KMS-11 (cell line): ENCODE results near the gene PAH.

Experiments
- H2AFZ ChIP-seq: fragments of 200-600 bp; sonication (generic); 2 replicates; pipeline ENCODE4 v1.6.1; 2016; ENCODE audit warnings: antibody characterized with exemption, mixed run types, low read depth
- H3K27ac ChIP-seq: fragments of 200-600 bp; sonication (generic); 2 replicates; pipeline ENCODE4 v1.6.1; 2016; ENCODE audit warnings: mild to moderate bottlenecking, mixed run types
- H3K27me3 ChIP-seq: fragments of 200-600 bp; sonication (generic); 2 replicates; pipeline ENCODE4 v1.6.1; 2017; ENCODE audit warnings: mild to moderate bottlenecking, low read depth, mixed run types, moderate library complexity; ENCODE audit not compliant: insufficient read depth
- H3K36me3 ChIP-seq: fragments of 200-600 bp; sonication (generic); 2 replicates; pipeline ENCODE4 v1.6.1; 2017; ENCODE audit warnings: mild to moderate bottlenecking, mixed run types; ENCODE audit not compliant: insufficient read depth
- H3K4me1 ChIP-seq: fragments of 200-600 bp; sonication (generic); 2 replicates; pipeline ENCODE4 v1.6.1; 2016; ENCODE audit warnings: mild to moderate bottlenecking, low read depth, mixed run types; ENCODE audit not compliant: poor library complexity, severe bottlenecking
- H3K4me2 ChIP-seq: fragments of 200-600 bp; sonication (generic); 2 replicates; pipeline ENCODE4 v1.7.0; 2016; ENCODE audit warnings: mild to moderate bottlenecking, mixed run types
- H3K4me3 ChIP-seq: fragments of 200-600 bp; sonication (generic); IDR thresholded peaks from 2 replicates; pipeline ENCODE4 v1.6.1; 2017; ENCODE audit warnings: low read depth, low read length, mixed read lengths; ENCODE audit not compliant: insufficient read depth
- H3K79me2 ChIP-seq: fragments of 200-600 bp; sonication (generic); 2 replicates; pipeline ENCODE4 v1.6.1; 2016; ENCODE audit warnings: low read depth, mixed run types; ENCODE audit not compliant: insufficient read depth
- H3K9ac ChIP-seq: fragments of 200-600 bp; sonication (generic); 2 replicates; pipeline ENCODE4 v1.6.1; 2016; ENCODE audit warnings: mild to moderate bottlenecking, mixed run types
- H4K20me1 ChIP-seq: fragments of 200-600 bp; sonication (generic); 2 replicates; pipeline ENCODE4 v1.6.1; 2016; ENCODE audit warnings: mild to moderate bottlenecking, mixed run types; ENCODE audit not compliant: insufficient read depth
- TF ChIP-seq, protein P1 (sequence below): fragments of 200-600 bp; sonication (generic); conservative IDR thresholded peaks from 2 replicates; pipeline ENCODE4 v1.6.1; 2017; ENCODE audit warnings: low read depth, mild to moderate bottlenecking, antibody characterized with exemption, low read length, moderate library complexity, mixed read lengths

The PAH gene

DNA sequence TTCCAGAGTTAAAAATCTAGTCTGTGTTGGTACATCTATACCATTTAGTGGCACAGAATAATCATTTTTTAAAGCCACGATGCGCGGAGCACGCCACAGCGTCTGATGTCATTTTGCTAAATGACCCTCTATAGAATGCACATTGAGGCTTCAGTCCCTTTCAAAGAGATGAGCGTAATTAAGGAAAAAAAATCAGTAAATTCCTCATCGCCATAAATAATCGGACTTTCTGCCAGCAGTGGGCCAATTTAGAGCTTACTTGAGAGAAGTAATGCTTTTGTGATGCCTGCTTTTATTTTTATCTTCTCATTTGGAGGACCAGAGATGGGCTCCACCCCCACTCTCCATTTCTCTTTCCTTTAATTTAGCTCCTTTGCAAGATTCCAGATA, 44.4 kb upstream of the PAH start:
- Histone ChIP-seq H3K4me1 (no peaks in the 10 kb centered on the region), H2AFZ (no peak overlapping the region), H4K20me1 (no peaks in the 10 kb centered on the region), H3K79me2 (no peaks in the 10 kb centered on the region), H3K9ac (no peak overlapping the region), H3K4me3 (no peak overlapping the region), H3K4me2 (no peak overlapping the region), H3K27me3 (no peaks in the 10 kb centered on the region), H3K27ac (no peak overlapping the region), H3K36me3 (no peaks in the 10 kb centered on the region)
- TF ChIP-seq, protein P1, sequence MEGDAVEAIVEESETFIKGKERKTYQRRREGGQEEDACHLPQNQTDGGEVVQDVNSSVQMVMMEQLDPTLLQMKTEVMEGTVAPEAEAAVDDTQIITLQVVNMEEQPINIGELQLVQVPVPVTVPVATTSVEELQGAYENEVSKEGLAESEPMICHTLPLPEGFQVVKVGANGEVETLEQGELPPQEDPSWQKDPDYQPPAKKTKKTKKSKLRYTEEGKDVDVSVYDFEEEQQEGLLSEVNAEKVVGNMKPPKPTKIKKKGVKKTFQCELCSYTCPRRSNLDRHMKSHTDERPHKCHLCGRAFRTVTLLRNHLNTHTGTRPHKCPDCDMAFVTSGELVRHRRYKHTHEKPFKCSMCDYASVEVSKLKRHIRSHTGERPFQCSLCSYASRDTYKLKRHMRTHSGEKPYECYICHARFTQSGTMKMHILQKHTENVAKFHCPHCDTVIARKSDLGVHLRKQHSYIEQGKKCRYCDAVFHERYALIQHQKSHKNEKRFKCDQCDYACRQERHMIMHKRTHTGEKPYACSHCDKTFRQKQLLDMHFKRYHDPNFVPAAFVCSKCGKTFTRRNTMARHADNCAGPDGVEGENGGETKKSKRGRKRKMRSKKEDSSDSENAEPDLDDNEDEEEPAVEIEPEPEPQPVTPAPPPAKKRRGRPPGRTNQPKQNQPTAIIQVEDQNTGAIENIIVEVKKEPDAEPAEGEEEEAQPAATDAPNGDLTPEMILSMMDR = no peak

DNA sequence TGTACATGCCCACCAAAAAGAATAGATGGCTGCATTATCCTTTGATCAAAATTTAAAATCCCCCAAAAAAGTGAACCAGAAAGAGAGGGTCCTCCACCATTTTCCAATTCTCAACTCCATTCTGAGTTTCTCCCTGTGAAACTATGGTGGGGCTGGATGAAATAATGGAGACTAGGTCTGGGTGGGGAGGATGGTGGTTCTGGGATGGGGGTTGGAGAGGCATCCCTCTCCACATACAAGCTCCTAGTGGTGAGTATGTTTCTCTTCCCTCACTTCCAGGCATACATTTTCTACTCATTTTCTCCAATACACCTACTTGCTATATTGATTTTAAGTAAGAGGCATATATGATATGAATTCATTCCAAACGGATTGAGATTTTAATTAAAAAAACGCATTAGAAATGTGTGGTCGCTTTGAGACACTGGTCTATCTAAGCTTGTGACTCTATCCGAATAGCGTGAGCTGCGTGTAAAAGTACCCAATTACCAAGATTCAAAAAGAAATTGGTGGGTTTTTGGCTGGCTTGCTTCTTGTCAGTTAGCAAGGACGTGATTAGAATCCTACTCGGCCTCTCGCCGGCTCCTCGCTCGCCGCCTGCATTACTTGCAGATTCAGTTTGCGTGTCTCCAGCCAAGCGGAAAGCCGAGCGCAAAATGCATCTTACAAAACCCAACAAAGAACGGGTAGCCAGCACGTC, 43.9 kb upstream of the PAH start:
- no peak overlapping the region for H3K9ac ChIP-seq
- H3K79me2 ChIP-seq = no peaks in the 10 kb centered on the region
- H3K4me3 ChIP-seq = no peak overlapping the region
- no peaks in the 10 kb centered on the region for H4K20me1 ChIP-seq
- no peaks in the 10 kb centered on the region for H3K36me3 ChIP-seq
- no peaks in the 10 kb centered on the region for H3K4me1 ChIP-seq
- no peak overlapping the region for H2AFZ ChIP-seq
- TF ChIP-seq, protein P1 = no peak
- H3K4me2 ChIP-seq = no peak overlapping the region
- no peak overlapping the region for H3K27ac ChIP-seq
- H3K27me3 ChIP-seq = no peaks in the 10 kb centered on the region

DNA sequence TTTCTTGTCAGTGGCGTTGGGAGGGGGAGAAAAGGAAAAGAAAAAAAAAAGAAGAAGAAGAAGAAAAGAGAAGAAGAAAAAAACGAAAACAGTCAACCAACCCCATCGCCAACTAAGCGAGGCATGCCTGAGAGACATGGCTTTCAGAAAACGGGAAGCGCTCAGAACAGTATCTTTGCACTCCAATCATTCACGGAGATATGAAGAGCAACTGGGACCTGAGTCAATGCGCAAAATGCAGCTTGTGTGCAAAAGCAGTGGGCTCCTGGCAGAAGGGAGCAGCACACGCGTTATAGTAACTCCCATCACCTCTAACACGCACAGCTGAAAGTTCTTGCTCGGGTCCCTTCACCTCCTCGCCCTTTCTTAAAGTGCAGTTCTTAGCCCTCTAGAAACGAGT, 42.3 kb upstream of the PAH start:
- Histone ChIP-seq H3K27ac (no peak overlapping the region), H2AFZ (no peak overlapping the region), H3K9ac (no peak overlapping the region), H3K79me2 (no peaks in the 10 kb centered on the region), H3K36me3 (no peaks in the 10 kb centered on the region), H3K4me2 (no peak overlapping the region), H3K4me1 (no peaks in the 10 kb centered on the region), H3K27me3 (no peaks in the 10 kb centered on the region), H4K20me1 (no peaks in the 10 kb centered on the region), H3K4me3 (no peak overlapping the region)
- TF ChIP-seq, protein P1 = no peak

DNA sequence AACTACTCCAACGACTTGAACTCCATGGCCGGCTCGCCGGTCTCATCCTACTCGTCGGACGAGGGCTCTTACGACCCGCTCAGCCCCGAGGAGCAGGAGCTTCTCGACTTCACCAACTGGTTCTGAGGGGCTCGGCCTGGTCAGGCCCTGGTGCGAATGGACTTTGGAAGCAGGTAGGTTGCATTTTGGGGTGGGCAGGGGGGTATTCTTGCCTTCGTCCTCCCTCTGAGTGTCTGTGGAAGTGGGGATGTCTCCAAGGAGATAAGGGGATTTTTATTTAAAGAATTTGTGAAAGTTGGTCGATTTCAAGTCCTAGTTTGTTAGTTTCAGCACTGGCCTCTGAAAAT, 41.8 kb upstream of the PAH start:
- no peak overlapping the region for H2AFZ ChIP-seq
- TF ChIP-seq, protein P1 = no peak
- no peaks in the 10 kb centered on the region for H3K27me3 ChIP-seq

More for the DNA sequence above, 41.8 kb upstream of the PAH start:
- H3K27ac ChIP-seq = no peak overlapping the region
- H3K36me3 ChIP-seq = no peaks in the 10 kb centered on the region
- H3K79me2 ChIP-seq = no peaks in the 10 kb centered on the region
- no peaks in the 10 kb centered on the region for H3K4me1 ChIP-seq
- H4K20me1 ChIP-seq = no peaks in the 10 kb centered on the region
- no peak overlapping the region for H3K4me2 ChIP-seq
- no peak overlapping the region for H3K4me3 ChIP-seq
- H3K9ac ChIP-seq = no peak overlapping the region
